Activated CD8-positive, alpha-beta memory T cell treated with anti-CD3 and anti-CD28 coated beads, Interleukin-2, amount 50 U/mL, for 24 hours (primary cell): ENCODE measurements around the gene IQSEC3.
"Not testable (repeated sequence)": the region's sequence is repeated elsewhere in the genome, so short reads cannot be mapped to it uniquely, and the experiment has no call there.

Experiments
- DNase-seq: peaks from one replicate; pipeline ENCODE4 v3.0.0-alpha.2; 2020; ENCODE audit errors: extremely low read depth

IQSEC3 gene

GRCh38 chr12:111699-112493 is 45.3 kb downstream of the IQSEC3 start:
- DNase-seq = no peak

GRCh38 chr12:113347-113746 is 46.8 kb downstream of the IQSEC3 start:
- DNase-seq = no peak

- DNase-seq = no peak
Observed at GRCh38 chr12:114626-115211, 48.2 kb downstream of the IQSEC3 start.

- no peak for DNase-seq
Observed at GRCh38 chr12:115518-115917, 49.0 kb downstream of the IQSEC3 start.

GRCh38 chr12:115960-116915 is 49.7 kb downstream of the IQSEC3 start:
- DNase-seq = no peak

- no peak for DNase-seq
Observed at GRCh38 chr12:117311-117710, 50.7 kb downstream of the IQSEC3 start.

GRCh38 chr12:117816-118345 is 51.3 kb downstream of the IQSEC3 start:
- DNase-seq = no peak

- DNase-seq = no peak
Observed at GRCh38 chr12:118591-118990, 52.0 kb downstream of the IQSEC3 start.

- DNase-seq = no peak
Observed at GRCh38 chr12:120951-121350, 54.4 kb downstream of the IQSEC3 start.

GRCh38 chr12:121647-122046 is 55.1 kb downstream of the IQSEC3 start:
- DNase-seq = no peak

- no peak for DNase-seq
Observed at GRCh38 chr12:125075-125474, 58.5 kb downstream of the IQSEC3 start.

GRCh38 chr12:125566-125965 is 59.0 kb downstream of the IQSEC3 start:
- no peak for DNase-seq

- no peak for DNase-seq
Observed at GRCh38 chr12:128079-128478, 61.5 kb downstream of the IQSEC3 start.

GRCh38 chr12:129001-129400 is 62.4 kb downstream of the IQSEC3 start:
- no peak for DNase-seq

- no peak for DNase-seq
Observed at GRCh38 chr12:130519-130918, 64.0 kb downstream of the IQSEC3 start.

- DNase-seq = no peak
Observed at GRCh38 chr12:131008-131407, 64.4 kb downstream of the IQSEC3 start.

GRCh38 chr12:131732-132495 is 65.3 kb downstream of the IQSEC3 start:
- DNase-seq = no peak

GRCh38 chr12:133616-134232 is 67.2 kb downstream of the IQSEC3 start:
- DNase-seq = not testable (repeated sequence)

GRCh38 chr12:135138-135537 is 68.6 kb downstream of the IQSEC3 start:
- no peak for DNase-seq

GRCh38 chr12:138171-138897 is 71.8 kb downstream of the IQSEC3 start:
- no peak for DNase-seq
